ENCODE data around the gene CASZ1. TPM values are rescaled to one million over a fixed set of nuclear protein-coding genes. Genes with fewer than 3 reads are reported as not detected.

The CASZ1 gene
- total RNA-seq, 1 experiment from 2014 or later: 2.3 TPM

- no peaks in the 10 kb centered on the region for H3K36me3 ChIP-seq
- H3K27ac ChIP-seq: no peak overlapping the region
- H3K4me1 ChIP-seq: peaks cover 8% of the 10 kb centered on the region; the same call in 1 of the 2 replicates
- no peak overlapping the region for H3K4me3 ChIP-seq
- H3K9me3 ChIP-seq (replicated peaks): no peaks in the 10 kb centered on the region
- no peak for DNase-seq
- H3K27me3 ChIP-seq: no peaks in the 10 kb centered on the region
These were observed 32.1 kb downstream of the CASZ1 start for GRCh38 chr1:10764296-10764798.

GRCh38 chr1:10762875-10763274 is 33.6 kb downstream of the CASZ1 start:
- no peaks in the 10 kb centered on the region for H3K27me3 ChIP-seq
- no peaks in the 10 kb centered on the region for H3K9me3 ChIP-seq (replicated peaks)
- H3K36me3 ChIP-seq: no peaks in the 10 kb centered on the region
- H3K27ac ChIP-seq: no peak overlapping the region
- DNase-seq: no peak
- peaks cover 8% of the 10 kb centered on the region; the same call in 1 of the 2 replicates for H3K4me1 ChIP-seq
- H3K4me3 ChIP-seq: no peak overlapping the region

GRCh38 chr1:10762153-10762523 is 34.3 kb downstream of the CASZ1 start:
- H3K4me3 ChIP-seq: no peak overlapping the region
- H3K4me1 ChIP-seq: peaks cover 7% of the 10 kb centered on the region; the same call in 1 of the 2 replicates
- no peak overlapping the region for H3K27ac ChIP-seq
- H3K27me3 ChIP-seq: no peaks in the 10 kb centered on the region
- H3K9me3 ChIP-seq (replicated peaks): no peaks in the 10 kb centered on the region
- DNase-seq: no peak
- no peaks in the 10 kb centered on the region for H3K36me3 ChIP-seq

- no peak overlapping the region for H3K27ac ChIP-seq
These were observed 34.8 kb downstream of the CASZ1 start for GRCh38 chr1:10761503-10762152.

GRCh38 chr1:10760566-10761502 is 35.6 kb downstream of the CASZ1 start:
- peaks cover 6% of the 10 kb centered on the region; the same call in 1 of the 2 replicates for H3K4me1 ChIP-seq
- H3K27ac ChIP-seq: no peak overlapping the region
- H3K4me3 ChIP-seq: no peak overlapping the region
- H3K36me3 ChIP-seq: no peaks in the 10 kb centered on the region
- DNase-seq: peak; percentile 54 to 72
- no peaks in the 10 kb centered on the region for H3K27me3 ChIP-seq
- no peaks in the 10 kb centered on the region for H3K9me3 ChIP-seq (replicated peaks)

More at GRCh38 chr1:10761503-10762152, 34.8 kb downstream of the CASZ1 start:
- DNase-seq: no peak
- H3K36me3 ChIP-seq: no peaks in the 10 kb centered on the region
- H3K27me3 ChIP-seq: no peaks in the 10 kb centered on the region
- no peak overlapping the region for H3K4me3 ChIP-seq
- H3K9me3 ChIP-seq (replicated peaks): no peaks in the 10 kb centered on the region
- H3K4me1 ChIP-seq: peaks cover 6% of the 10 kb centered on the region; the same call in 1 of the 2 replicates

GRCh38 chr1:10759413-10760200 is 36.8 kb downstream of the CASZ1 start:
- Histone ChIP-seq H3K4me1 (peaks cover 6% of the 10 kb centered on the region; the same call in 1 of the 2 replicates), H3K27ac (no peak overlapping the region), H3K9me3 (replicated peaks) (no peaks in the 10 kb centered on the region), H3K4me3 (no peak overlapping the region), H3K27me3 (no peaks in the 10 kb centered on the region), H3K36me3 (no peaks in the 10 kb centered on the region)
- no peak for DNase-seq

GRCh38 chr1:10756842-10757241 is 39.6 kb downstream of the CASZ1 start:
- H3K27ac ChIP-seq: no peak overlapping the region
- peaks cover 6% of the 10 kb centered on the region; the same call in 1 of the 2 replicates for H3K4me1 ChIP-seq
- H3K4me3 ChIP-seq: no peak overlapping the region

GRCh38 chr1:10755970-10756521 is 40.4 kb downstream of the CASZ1 start:
- peaks cover 2% of the 10 kb centered on the region; the same call in 1 of the 2 replicates for H3K4me1 ChIP-seq
- H3K9me3 ChIP-seq (replicated peaks): no peaks in the 10 kb centered on the region
- H3K36me3 ChIP-seq: no peaks in the 10 kb centered on the region
- DNase-seq: peak; percentile 57 to 62
- no peak overlapping the region for H3K4me3 ChIP-seq
- H3K27me3 ChIP-seq: no peaks in the 10 kb centered on the region
- H3K27ac ChIP-seq: no peak overlapping the region

More at GRCh38 chr1:10756842-10757241, 39.6 kb downstream of the CASZ1 start:
- no peak for DNase-seq
- H3K27me3 ChIP-seq: no peaks in the 10 kb centered on the region
- no peaks in the 10 kb centered on the region for H3K36me3 ChIP-seq
- no peaks in the 10 kb centered on the region for H3K9me3 ChIP-seq (replicated peaks)

- no peak overlapping the region for H3K27ac ChIP-seq
- no peak for DNase-seq
- H3K4me3 ChIP-seq: no peak overlapping the region
- no peaks in the 10 kb centered on the region for H3K27me3 ChIP-seq
- H3K4me1 ChIP-seq: no peaks in the 10 kb centered on the region
- no peaks in the 10 kb centered on the region for H3K36me3 ChIP-seq
- no peaks in the 10 kb centered on the region for H3K9me3 ChIP-seq (replicated peaks)
These were observed 41.7 kb downstream of the CASZ1 start for GRCh38 chr1:10754568-10755329.

- no peak overlapping the region for H3K27ac ChIP-seq
- H3K4me3 ChIP-seq: no peak overlapping the region
- H3K27me3 ChIP-seq: no peaks in the 10 kb centered on the region
- DNase-seq: no peak
- H3K36me3 ChIP-seq: no peaks in the 10 kb centered on the region
- H3K4me1 ChIP-seq: no peaks in the 10 kb centered on the region
- no peaks in the 10 kb centered on the region for H3K9me3 ChIP-seq (replicated peaks)
These were observed 43.1 kb downstream of the CASZ1 start for GRCh38 chr1:10753299-10753698.

GRCh38 chr1:10751561-10752085 is 44.8 kb downstream of the CASZ1 start:
- Histone ChIP-seq H3K27me3 (no peaks in the 10 kb centered on the region), H3K4me3 (no peak overlapping the region), H3K27ac (no peak overlapping the region), H3K36me3 (no peaks in the 10 kb centered on the region), H3K9me3 (replicated peaks) (no peaks in the 10 kb centered on the region), H3K4me1 (no peaks in the 10 kb centered on the region)
- DNase-seq: no peak

- Histone ChIP-seq H3K36me3 (no peaks in the 10 kb centered on the region), H3K4me3 (no peak overlapping the region), H3K4me1 (no peaks in the 10 kb centered on the region), H3K27ac (no peak overlapping the region), H3K9me3 (replicated peaks) (no peaks in the 10 kb centered on the region), H3K27me3 (no peaks in the 10 kb centered on the region)
- no peak for DNase-seq
These were observed 45.3 kb downstream of the CASZ1 start for GRCh38 chr1:10751160-10751559.

GRCh38 chr1:10745886-10746455 is 50.5 kb downstream of the CASZ1 start:
- Histone ChIP-seq H3K27me3 (0 out of 2 replicates have a peak, but pooled peaks cover 5% of the 10 kb centered on the region), H3K36me3 (no peaks in the 10 kb centered on the region), H3K4me1 (no peaks in the 10 kb centered on the region), H3K9me3 (replicated peaks) (no peaks in the 10 kb centered on the region), H3K4me3 (no peak overlapping the region), H3K27ac (no peak overlapping the region)
- DNase-seq: no peak

Data from SJCRH30 (cell line).